ENCODE data around the gene CGB2.
"Not testable (repeated sequence)": the region's sequence is repeated elsewhere in the genome, so short reads cannot be mapped to it uniquely, and the experiment has no call there.

The CGB2 gene

GRCh38 chr19:49038111-49038510, 6.4 kb downstream of the CGB2 start:
- DNase-seq (ENCODE audit: low spot score) = not testable (repeated sequence)

- peak; percentile 78 for DNase-seq (ENCODE audit: low spot score)
Measured at GRCh38 chr19:49038557-49039276, 7.0 kb downstream of the CGB2 start.

GRCh38 chr19:49039736-49040135, 8.0 kb downstream of the CGB2 start:
- not testable (repeated sequence) for DNase-seq (ENCODE audit: low spot score)

- DNase-seq (ENCODE audit: low spot score) = peak; percentile 37
Measured at GRCh38 chr19:49042177-49042576, 10.5 kb downstream of the CGB2 start.

GRCh38 chr19:49042666-49043065, 11.0 kb downstream of the CGB2 start:
- DNase-seq (ENCODE audit: low spot score) = not testable (repeated sequence)

GRCh38 chr19:49043548-49043947, 11.9 kb downstream of the CGB2 start, which contains the start of gene CGB5:
Gene CGB5, plus strand, starts transcription at chr19:49043848. Its CDS starts 362 bp downstream, at chr19:49044210.
- DNase-seq (ENCODE audit: low spot score) = not testable (repeated sequence)

- DNase-seq (ENCODE audit: low spot score) = not testable (repeated sequence)
Measured at GRCh38 chr19:49049011-49049410, 17.3 kb downstream of the CGB2 start, which contains the start of gene CGB8. Gene CGB8, minus strand, starts transcription at chr19:49049111. Its CDS starts 372 bp downstream, at chr19:49048739.

- not testable (repeated sequence) for DNase-seq (ENCODE audit: low spot score)
Measured at GRCh38 chr19:49049834-49050233, 18.1 kb downstream of the CGB2 start.

GRCh38 chr19:49050376-49051033, 18.8 kb downstream of the CGB2 start:
- DNase-seq (ENCODE audit: low spot score) = peak; percentile 61

- DNase-seq (ENCODE audit: low spot score) = peak; percentile 52
Measured at GRCh38 chr19:49056101-49056901, 24.6 kb downstream of the CGB2 start.

GRCh38 chr19:49056902-49057596, 25.4 kb downstream of the CGB2 start:
- DNase-seq (ENCODE audit: low spot score) = not testable (repeated sequence)

GRCh38 chr19:49057636-49058234, 26.0 kb downstream of the CGB2 start, which contains the start of gene CGB7:
Gene CGB7, minus strand, starts transcription at chr19:49057749. Its CDS starts 2,374 bp downstream, at chr19:49055375.
- DNase-seq (ENCODE audit: low spot score) = peak; percentile 64

GRCh38 chr19:49058562-49058961, 26.9 kb downstream of the CGB2 start:
- DNase-seq (ENCODE audit: low spot score) = peak; percentile 21

GRCh38 chr19:49059053-49059452, 27.4 kb downstream of the CGB2 start:
- no peak for DNase-seq (ENCODE audit: low spot score)

GRCh38 chr19:49061000-49061399, 29.3 kb downstream of the CGB2 start:
- DNase-seq (ENCODE audit: low spot score) = no peak

GRCh38 chr19:49061445-49061844, 29.8 kb downstream of the CGB2 start:
- DNase-seq (ENCODE audit: low spot score) = no peak

- no peak for DNase-seq (ENCODE audit: low spot score)
Measured at GRCh38 chr19:49064029-49064629, 32.4 kb downstream of the CGB2 start.

- peak; percentile 37 for DNase-seq (ENCODE audit: low spot score)
Measured at GRCh38 chr19:49064768-49065611, 33.3 kb downstream of the CGB2 start, which contains the start of gene NTF4. Gene NTF4, minus strand, starts transcription at chr19:49064818. Its CDS starts 2,821 bp downstream, at chr19:49061997.

GRCh38 chr19:49065905-49066512, 34.3 kb downstream of the CGB2 start:
- no peak for DNase-seq (ENCODE audit: low spot score)
